ENCODE results near the gene YARS2.

GRCh38 chr12:32734952-32735351 is 20.7 kb downstream of the YARS2 start:
- TF ChIP-seq POLR2AphosphoS5 (IDR thresholded peaks at IDR 0.05; ENCODE audit: low read depth), result no peak
- TF ChIP-seq EZH2phosphoT487 (IDR thresholded peaks at IDR 0.05; ENCODE audit: unreplicated experiment), result no peak
- no peak for TF ChIP-seq CTCF (conservative IDR thresholded peaks at IDR 0.05; ENCODE audit: low read depth in 2 of 2)
- TF ChIP-seq EZH2 (IDR thresholded peaks at IDR 0.05; ENCODE audit: low read depth, unreplicated experiment), result no peak
